NCI-H187 (cell line): ENCODE data around the gene NUPR2.
A peak's percentile ranks its signal among the peaks of the same experiment; 100 is the strongest.
"Not testable (repeated sequence)": the region's sequence is repeated elsewhere in the genome, so short reads cannot be mapped to it uniquely, and the experiment has no call there.

Source experiments
- DNase-seq, 2 experiments: peaks; one replicate each; lab custom pipeline; 2025; lab: John Stamatoyannopoulos, UW

The NUPR2 gene, protein sequence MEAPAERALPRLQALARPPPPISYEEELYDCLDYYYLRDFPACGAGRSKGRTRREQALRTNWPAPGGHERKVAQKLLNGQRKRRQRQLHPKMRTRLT

DNA sequence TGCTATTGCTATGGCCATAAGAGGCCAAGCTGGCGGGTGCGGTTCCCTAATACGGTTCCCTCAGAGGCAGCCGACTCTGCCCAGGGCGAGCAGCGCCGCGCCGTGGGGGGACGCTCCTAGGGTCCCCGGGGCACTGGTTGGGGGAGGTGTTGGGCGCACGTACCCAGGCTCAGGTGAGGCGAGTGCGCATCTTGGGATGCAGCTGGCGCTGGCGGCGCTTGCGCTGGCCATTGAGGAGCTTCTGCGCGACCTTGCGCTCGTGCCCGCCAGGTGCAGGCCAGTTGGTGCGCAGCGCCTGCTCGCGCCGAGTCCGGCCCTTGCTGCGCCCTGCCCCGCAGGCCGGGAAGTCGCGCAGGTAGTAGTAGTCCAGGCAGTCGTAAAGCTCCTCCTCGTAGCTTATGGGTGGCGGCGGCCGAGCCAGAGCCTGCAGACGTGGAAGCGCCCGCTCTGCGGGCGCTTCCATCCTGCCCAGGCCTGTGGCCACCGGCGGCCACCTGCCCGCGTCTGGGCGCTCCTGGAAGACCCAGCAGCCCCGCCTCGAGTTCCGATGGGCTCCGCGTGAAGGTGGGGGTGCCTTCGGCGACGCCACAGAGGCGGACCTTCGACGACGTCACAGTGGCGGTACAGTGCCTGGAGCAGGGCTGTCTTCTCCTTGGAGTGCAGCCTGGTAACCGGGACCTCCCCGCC is at the start of gene NUPR2:
Gene NUPR2 (minus strand): TSS at position 566 of the 687 bp plus-strand sequence. CDS start 103 bp downstream, at position 463.
- no peak for DNase-seq

GRCh38 chr7:56157238-56157790 is 41.1 kb upstream of the NUPR2 start:
- no peak for DNase-seq

- not testable (repeated sequence) for DNase-seq
Measured at GRCh38 chr7:56131062-56131461, 14.8 kb upstream of the NUPR2 start.

GRCh38 chr7:56127241-56127975 is 11.2 kb upstream of the NUPR2 start:
- no peak for DNase-seq

GRCh38 chr7:56125831-56126230 is 9.6 kb upstream of the NUPR2 start:
- DNase-seq = no peak

- DNase-seq = no peak
Measured at GRCh38 chr7:56124981-56125380, 8.8 kb upstream of the NUPR2 start.

DNA sequence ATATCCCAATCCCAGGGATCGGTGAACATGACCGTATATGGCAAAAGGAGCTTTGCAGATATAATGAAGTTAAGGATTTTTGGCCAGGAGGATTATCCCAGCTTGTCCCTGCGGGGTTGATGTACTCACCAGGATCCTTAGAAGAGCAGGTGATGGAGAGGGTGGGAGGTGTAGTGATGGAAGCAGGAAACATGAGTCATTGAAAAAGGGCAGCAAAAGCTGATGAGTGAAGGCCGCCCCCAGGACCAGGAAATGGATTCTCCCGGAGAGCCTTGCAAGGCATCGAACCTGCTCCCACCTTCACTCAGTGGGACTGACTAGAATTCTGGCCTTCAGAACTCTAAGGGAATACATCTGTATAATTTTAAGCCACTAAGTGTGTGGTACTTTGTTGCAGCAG is 5.2 kb upstream of the NUPR2 start:
- no peak for DNase-seq

GRCh38 chr7:56112244-56112643 is 4.0 kb downstream of the NUPR2 start:
- DNase-seq = not testable (repeated sequence)

DNA sequence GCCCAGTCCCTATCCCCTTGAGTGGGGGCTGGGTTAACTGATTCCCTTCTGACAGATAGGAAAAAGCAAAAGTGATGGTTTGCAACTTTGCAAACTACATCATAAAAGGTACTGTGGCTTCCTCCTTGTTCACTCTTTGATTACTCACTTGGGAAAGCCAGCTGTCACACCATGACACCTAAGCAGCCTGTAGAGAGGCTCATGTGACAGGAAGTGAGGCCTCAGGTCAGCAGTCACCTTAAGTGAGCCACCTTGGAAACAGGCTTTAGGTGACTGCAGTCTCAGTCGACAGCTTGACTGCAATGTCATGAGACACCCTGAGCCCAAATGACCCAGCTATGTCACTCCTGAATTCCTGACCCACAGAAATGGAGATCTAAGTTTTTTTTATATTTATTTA is 5.6 kb downstream of the NUPR2 start:
- no peak for DNase-seq

- DNase-seq = no peak
Measured at GRCh38 chr7:56107954-56108258, 8.3 kb downstream of the NUPR2 start.

DNA sequence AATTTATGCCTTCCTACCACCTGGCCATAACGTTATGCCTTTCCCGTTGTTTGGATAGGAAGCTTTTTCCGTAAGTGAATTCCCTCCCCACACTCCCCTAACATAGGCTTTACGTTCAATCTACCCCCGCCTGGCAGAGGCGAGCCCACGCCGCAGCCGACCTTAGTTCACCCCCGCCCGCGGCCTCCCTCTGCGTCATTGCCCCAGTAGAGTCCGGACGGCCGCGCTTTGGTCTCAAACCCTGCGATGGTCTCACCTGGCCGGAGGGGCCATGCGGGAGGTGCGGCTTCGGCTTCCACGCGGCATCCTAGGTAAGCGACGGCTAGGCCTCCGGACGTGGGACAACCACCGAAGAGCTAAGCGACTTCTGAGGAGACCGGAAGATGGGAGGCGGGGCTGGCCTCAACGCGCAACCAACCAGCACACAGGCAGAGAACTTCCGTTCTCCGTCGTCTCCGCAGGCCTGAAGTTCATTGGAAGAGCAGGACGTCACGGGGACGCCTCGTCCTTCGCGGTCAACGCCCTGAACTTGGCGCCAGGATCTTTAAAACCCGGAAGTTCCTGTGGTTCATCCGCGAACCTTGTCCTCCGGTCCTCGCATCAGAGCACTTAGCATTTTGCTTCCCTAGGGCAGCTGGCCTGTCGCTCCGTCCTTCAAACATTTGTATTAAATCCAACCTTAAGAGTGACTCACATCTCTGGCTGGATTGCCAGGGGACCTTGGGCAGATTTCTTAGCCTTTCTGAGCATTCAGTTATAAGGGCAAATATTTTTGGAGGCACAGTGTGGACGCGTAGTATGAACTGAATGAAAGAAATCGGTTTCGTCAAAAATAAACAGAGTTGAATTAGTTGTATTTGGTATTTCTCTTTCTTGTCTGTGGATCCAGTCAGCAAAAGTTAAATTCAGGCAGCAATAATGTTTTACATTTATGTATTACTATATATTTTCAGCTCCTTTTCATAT is 9.8 kb downstream of the NUPR2 start, which contains the start of gene CHCHD2:
Gene CHCHD2 (minus strand): TSS at position 369 of the 966 bp plus-strand sequence. CDS start 63 bp downstream, at position 306.
- DNase-seq = peak; percentile 82 to 95

DNA sequence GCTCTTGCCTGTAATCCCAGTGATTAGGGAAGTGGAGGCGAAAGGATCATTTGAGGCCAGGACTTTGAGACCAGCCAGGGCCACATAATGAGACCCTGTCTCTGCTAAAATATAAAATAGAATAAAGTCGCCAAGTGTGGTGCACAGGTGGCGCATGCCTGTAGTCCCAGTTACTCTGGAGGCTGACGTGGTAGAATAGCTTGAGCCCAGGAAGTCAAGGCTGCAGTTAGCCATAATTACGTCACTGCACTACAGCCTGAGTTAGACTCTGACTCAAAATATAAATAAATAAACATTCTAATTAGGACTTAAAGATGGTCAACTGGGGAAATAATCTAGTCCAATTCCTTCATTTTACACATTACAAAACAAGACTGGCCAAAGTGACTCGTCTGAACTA is 10.7 kb downstream of the NUPR2 start:
- no peak for DNase-seq

DNA sequence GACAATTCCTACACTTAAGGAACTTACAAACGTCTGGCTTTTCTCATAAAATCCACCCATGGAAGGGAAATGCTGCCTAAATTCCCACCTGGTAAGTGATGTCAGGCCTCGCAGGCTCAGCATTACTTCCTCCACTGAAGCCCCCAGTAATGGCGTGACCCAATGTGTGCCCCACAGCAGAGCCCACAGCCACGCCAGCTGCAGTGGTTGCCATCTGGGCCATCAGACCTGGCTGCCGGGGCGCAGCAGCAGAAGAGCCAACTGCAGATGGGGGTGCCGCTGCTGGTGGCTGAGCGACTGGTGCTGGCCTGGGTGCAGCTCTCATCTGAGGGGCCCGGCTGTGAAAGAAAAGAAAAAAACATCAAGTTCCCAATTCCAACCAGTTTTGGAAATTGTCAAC is 12.1 kb downstream of the NUPR2 start:
- not testable (repeated sequence) for DNase-seq

- DNase-seq = no peak
Measured at GRCh38 chr7:56099653-56100052, 16.6 kb downstream of the NUPR2 start.

DNA sequence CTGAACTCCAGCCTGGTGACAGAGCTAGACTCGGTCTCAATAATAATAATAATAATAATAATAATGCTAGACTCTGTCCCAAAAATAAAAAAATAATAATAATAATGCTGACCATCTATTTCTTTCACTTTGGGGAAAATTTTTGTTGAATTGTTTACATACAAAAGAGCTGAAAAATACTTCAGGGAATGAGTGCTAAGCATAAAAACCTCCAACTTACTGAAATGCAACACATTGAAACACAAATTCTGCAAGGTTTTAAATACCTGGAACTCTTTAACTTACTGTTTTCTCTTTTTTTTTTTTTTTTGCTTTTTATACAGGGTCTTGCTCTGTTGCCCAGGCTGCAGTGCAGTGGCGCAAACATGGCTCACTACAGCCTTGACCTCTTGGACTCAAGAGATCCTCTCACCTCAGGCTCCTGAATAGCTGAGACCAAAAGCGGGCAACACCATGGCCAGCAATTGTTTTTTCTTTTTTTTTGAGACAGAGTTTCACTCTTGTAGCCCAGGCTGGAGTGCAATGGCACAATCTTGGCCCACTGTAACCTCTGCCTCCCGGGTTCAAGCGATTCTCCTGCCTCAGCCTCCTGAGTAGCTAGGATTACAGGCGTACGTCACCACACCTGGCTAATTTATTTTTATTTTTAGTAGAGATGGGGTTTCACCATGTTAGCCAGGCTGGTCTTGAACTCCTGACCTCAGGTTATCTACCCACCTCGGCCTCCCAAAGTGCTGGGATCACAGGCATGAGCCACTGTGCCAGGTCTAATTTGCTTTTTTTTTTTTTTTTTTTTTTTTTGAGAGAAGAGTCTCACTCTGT is 17.8 kb downstream of the NUPR2 start:
- DNase-seq = not testable (repeated sequence)

GRCh38 chr7:56097700-56098099 is 18.5 kb downstream of the NUPR2 start:
- no peak for DNase-seq

- DNase-seq = no peak
Measured at GRCh38 chr7:56092789-56093531, 23.3 kb downstream of the NUPR2 start, which contains the start of gene PHKG1. Gene PHKG1 (minus strand): TSS chr7:56092952. CDS start chr7:56088941, 4,011 bp downstream.

DNA sequence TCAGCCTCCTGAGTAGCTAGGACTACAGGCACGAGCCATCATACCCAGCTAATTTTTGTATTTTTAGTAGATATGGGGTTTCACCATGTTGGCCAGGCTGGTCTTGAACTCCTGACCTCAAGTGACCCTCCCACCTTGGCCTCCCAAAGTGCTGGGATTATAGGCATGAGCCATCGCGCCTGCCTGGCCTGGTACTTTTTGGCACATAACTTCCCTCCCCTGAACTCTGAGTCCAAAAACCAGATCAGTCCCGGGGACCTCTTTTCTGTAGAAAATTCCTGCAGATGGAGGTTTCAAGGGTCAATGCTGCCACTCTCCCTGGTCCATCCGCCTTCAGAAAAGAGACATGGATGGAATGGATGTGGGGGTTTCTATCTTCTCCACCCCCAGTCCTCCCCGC is 23.8 kb downstream of the NUPR2 start:
- not testable (repeated sequence) for DNase-seq

DNA sequence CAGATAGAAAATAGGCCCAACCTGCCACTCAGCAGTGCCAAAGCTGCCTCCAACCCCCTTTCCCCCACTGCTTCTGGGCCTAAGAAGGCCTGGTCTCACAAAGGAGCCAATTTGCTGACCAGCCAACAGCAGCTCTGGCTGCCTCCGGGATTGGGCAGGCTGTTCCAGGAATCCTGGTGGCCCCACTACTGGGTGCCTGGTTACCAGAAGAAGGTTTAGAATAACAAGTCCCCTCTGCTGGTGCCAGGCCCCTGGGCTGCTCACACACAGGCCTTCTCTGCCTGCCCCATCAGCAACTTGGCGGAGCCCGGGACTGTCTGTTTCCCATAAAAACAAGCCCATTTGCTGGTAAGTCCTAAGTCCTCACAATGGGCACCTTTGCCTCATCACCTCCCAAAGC is 24.6 kb downstream of the NUPR2 start:
- DNase-seq = no peak

GRCh38 chr7:56087445-56087844 is 28.8 kb downstream of the NUPR2 start:
- DNase-seq = no peak
